Fibroblast of the aortic adventitia (primary cell): ENCODE data around the gene C4B. TPM values are rescaled to one million over a fixed set of nuclear protein-coding genes. Genes with fewer than 3 reads are reported as not detected.

Source experiments
- DNase-seq: peaks from one replicate; pipeline ENCODE4 v3.0.0-alpha.2; 2010; ENCODE audit warnings: low read depth
- H3K4me3 ChIP-seq: 2 replicates; pipeline ENCODE4 v1.5.1; 2011; ENCODE audit warnings: low read depth, mild to moderate bottlenecking, control low read depth, low read length, moderate library complexity
- total RNA-seq: library from RNA; depleted of rRNA; stranded (reverse); fragments of >200 nt; gene quantifications from 2 replicates; pipeline ENCODE4 v1.2.3, GENCODE V29; 2012; ENCODE audit warnings: low replicate concordance
- TF ChIP-seq, protein P1 (sequence below): IDR thresholded peaks from 2 replicates; pipeline ENCODE4 v1.5.1; 2011; ENCODE audit warnings: mild to moderate bottlenecking, low read length, control low read depth, inconsistent platforms; ENCODE audit not compliant: insufficient read depth

Gene C4B
- total RNA-seq, 1 donor = 4.1 TPM

- TF ChIP-seq, protein P1, sequence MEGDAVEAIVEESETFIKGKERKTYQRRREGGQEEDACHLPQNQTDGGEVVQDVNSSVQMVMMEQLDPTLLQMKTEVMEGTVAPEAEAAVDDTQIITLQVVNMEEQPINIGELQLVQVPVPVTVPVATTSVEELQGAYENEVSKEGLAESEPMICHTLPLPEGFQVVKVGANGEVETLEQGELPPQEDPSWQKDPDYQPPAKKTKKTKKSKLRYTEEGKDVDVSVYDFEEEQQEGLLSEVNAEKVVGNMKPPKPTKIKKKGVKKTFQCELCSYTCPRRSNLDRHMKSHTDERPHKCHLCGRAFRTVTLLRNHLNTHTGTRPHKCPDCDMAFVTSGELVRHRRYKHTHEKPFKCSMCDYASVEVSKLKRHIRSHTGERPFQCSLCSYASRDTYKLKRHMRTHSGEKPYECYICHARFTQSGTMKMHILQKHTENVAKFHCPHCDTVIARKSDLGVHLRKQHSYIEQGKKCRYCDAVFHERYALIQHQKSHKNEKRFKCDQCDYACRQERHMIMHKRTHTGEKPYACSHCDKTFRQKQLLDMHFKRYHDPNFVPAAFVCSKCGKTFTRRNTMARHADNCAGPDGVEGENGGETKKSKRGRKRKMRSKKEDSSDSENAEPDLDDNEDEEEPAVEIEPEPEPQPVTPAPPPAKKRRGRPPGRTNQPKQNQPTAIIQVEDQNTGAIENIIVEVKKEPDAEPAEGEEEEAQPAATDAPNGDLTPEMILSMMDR = no peak
- H3K4me3 ChIP-seq = no peak overlapping the region
- DNase-seq = peak; percentile 44
These were observed 56.4 kb downstream of the C4B start for GRCh38 chr6:32070814-32071543.

DNA sequence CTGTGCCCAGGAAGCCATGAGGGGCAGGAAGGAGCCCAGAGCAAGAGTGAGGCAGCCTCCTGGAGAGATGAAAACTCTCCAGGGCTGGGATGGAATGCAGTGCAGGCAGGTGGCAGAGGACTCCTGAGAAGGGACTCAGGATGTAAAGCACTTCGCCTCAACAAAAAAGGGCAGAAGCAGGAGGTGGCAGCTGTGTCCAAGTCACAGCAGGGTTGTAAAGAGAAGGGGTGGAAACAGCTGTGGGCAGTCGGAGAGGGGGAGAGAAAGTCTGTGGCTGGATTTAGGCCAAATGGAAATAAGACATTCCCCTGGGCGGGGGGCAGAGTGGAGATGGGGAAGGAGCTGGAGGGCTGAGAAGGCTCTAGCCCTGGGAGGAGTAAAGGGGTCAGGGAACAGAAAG is 58.5 kb downstream of the C4B start:
- TF ChIP-seq, protein P1 = no peak

DNA sequence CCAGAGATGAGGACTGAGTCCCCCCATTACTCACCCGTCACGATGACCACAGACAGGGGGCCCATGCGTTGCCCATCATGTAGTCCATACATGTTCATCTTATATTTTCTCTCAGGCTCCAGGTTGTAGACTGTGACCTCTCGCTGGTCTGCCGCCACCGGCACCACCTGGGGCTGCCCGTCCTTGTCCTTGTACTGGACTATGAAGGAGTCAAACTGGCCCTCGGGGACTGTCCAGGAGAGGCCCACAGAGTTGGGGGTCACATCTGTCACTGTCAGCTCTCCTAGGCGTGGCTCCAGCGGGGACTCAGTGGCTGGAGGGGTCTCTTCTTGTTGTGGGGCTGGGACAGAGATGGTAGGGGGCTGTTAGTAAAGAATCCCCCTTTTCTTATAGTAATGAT is 59.0 kb downstream of the C4B start:
- DNase-seq = no peak
- no peak overlapping the region for H3K4me3 ChIP-seq
- TF ChIP-seq, protein P1 = no peak

More for the DNA sequence above, 58.5 kb downstream of the C4B start:
- DNase-seq = no peak
- H3K4me3 ChIP-seq = no peak overlapping the region

GRCh38 chr6:32074996-32075532 is 60.5 kb downstream of the C4B start:
- no peak for DNase-seq
- TF ChIP-seq, protein P1 = no peak
- no peak overlapping the region for H3K4me3 ChIP-seq

GRCh38 chr6:32075781-32076180 is 61.2 kb downstream of the C4B start:
- no peak for DNase-seq
- H3K4me3 ChIP-seq = no peak overlapping the region
- TF ChIP-seq, protein P1 = no peak

- TF ChIP-seq, protein P1 = no peak
- peak; percentile 95 for DNase-seq
- H3K4me3 ChIP-seq = no peak overlapping the region
These were observed 61.8 kb downstream of the C4B start for GRCh38 chr6:32076321-32076809.
